Stimulated activated naive B cell treated with anti-CD40 and anti-IgM and Interleukin-4, amounts not matched to agents 10 μg/mL and 1 μg/mL and 100 μg/mL, for 72 hours (primary cell): ENCODE measurements around the gene MAGEF1.

Source experiments
- ATAC-seq, 2 donors: fragments of 150-1000 bp; cut with Tn5 transposase; replicated peaks; 2 replicates each; pipeline ENCODE4 v1.10.0; 2021; ENCODE audit warnings: moderate library complexity in 1 of 2
- DNase-seq: peaks from one replicate; pipeline ENCODE4 v3.0.0; 2021
- H3K27ac Mint-ChIP-seq: one replicate; pipeline ENCODE4 v1.8.0; 2022; ENCODE audit warnings: mild to moderate bottlenecking, mixed read lengths
- H3K27me3 Mint-ChIP-seq, 2 donors: one replicate each; pipeline ENCODE4 v1.8.0; 2022; ENCODE audit warnings: mixed read lengths in 2 of 2
- H3K36me3 Mint-ChIP-seq, 2 donors: one replicate each; pipeline ENCODE4 v1.8.0; 2022; ENCODE audit warnings: mixed read lengths in 2 of 2, mild to moderate bottlenecking in 1 of 2
- H3K4me1 Mint-ChIP-seq, 2 donors: one replicate each; pipeline ENCODE4 v1.8.0; 2022; ENCODE audit warnings: mixed read lengths in 2 of 2, mild to moderate bottlenecking in 1 of 2
- H3K4me3 Mint-ChIP-seq, 2 donors: one replicate each; pipeline ENCODE4 v1.8.0; 2022; ENCODE audit warnings: mild to moderate bottlenecking in 2 of 2, mixed read lengths in 2 of 2, moderate library complexity in 1 of 2
- H3K9me3 Mint-ChIP-seq, 2 donors: one replicate each; pipeline ENCODE4 v1.8.0; 2022; ENCODE audit warnings: mixed read lengths in 2 of 2, mild to moderate bottlenecking in 1 of 2

MAGEF1 gene

DNA sequence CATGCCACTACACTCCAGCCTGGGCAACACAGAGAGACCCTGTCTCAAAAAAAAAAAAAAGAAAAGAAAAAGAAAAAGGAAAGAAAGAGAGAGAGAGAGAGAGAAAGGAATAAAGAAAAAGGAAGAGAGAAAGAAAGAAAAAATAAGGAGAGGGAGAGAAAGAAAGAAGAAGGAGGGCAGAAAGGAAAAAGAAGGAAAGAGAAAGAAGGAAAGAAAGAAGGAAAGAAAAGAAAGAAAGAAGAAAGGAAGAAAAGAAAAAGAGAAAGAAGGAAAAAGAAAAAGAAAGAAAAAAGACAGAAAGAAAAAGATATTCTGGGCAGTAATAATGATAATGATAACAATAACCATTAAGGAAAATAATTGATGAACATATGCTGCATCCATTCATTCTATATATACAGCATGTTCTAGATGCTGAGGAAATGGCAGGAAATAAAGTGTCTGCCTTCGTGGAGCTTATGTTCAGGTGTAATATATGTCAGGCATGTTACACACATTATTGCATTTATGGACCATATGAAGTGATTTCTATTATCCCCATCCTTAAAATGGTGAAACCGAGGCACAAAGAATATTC is 37.4 kb upstream of the MAGEF1 start:
- H3K4me1 Mint-ChIP-seq, result peaks cover 11 to 14% of the 10 kb centered on the region in 2 donors
- no peak for DNase-seq
- no peak overlapping the region for H3K4me3 Mint-ChIP-seq
- no peaks in the 10 kb centered on the region for H3K9me3 Mint-ChIP-seq
- H3K36me3 Mint-ChIP-seq, result no peaks in the 10 kb centered on the region
- ATAC-seq, result no peak
- H3K27me3 Mint-ChIP-seq, result peaks cover 20 to 24% of the 10 kb centered on the region in 2 donors
- H3K27ac Mint-ChIP-seq, result no peak overlapping the region

DNA sequence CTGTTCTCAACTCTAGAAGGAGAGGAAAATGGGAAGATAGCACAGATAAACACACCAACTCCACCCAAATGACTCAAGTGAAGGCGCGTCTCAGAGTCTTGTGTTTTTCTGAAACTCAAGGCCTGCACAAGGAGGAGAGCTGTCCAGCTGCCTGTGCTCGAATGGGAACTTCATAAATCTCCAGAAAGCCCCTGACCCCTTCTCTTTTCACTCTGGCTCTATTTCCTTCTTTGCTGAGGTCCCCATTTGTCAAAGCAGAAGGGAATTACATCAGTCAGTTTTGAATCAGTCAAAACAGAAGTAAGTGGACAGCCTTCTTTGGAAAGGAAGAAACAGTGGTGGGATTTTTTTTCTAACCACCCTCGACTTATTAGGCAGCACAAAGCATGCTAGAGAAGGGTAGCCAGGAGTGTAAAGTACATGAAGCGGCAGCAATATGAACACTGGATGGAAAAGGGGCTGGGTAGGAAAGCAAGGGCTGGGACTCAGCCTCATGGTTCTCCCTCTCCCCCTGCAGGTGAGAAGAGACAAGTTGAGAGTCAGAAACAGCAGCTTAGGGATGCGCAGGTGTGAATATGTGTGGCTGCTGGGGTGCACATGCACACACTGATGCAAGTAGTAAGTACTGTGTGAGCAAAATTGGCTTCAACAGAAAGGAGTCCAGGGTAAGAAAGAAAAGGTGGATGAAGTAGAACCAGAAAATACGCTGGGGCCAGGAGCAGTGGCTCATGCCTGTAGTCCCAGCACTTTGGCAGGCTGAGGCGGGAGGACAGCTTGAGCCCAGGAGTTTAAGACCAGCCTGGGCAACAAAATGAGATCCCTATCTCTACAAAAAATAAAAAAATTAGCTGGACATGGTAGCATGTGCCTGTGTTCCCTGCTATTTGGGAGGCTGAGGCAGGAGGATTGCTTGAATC is 36.6 kb upstream of the MAGEF1 start:
- ATAC-seq (peak; percentile 87 to 91), DNase-seq (peak; percentile 44)
- peaks cover 11 to 14% of the 10 kb centered on the region in 2 donors for H3K4me1 Mint-ChIP-seq
- peak overlapping the region; percentile 40 to 46 for H3K4me3 Mint-ChIP-seq
- H3K9me3 Mint-ChIP-seq, result no peaks in the 10 kb centered on the region
- H3K36me3 Mint-ChIP-seq, result no peaks in the 10 kb centered on the region
- H3K27ac Mint-ChIP-seq, result peak overlapping the region; percentile 68
- peaks cover 20 to 24% of the 10 kb centered on the region in 2 donors for H3K27me3 Mint-ChIP-seq

DNA sequence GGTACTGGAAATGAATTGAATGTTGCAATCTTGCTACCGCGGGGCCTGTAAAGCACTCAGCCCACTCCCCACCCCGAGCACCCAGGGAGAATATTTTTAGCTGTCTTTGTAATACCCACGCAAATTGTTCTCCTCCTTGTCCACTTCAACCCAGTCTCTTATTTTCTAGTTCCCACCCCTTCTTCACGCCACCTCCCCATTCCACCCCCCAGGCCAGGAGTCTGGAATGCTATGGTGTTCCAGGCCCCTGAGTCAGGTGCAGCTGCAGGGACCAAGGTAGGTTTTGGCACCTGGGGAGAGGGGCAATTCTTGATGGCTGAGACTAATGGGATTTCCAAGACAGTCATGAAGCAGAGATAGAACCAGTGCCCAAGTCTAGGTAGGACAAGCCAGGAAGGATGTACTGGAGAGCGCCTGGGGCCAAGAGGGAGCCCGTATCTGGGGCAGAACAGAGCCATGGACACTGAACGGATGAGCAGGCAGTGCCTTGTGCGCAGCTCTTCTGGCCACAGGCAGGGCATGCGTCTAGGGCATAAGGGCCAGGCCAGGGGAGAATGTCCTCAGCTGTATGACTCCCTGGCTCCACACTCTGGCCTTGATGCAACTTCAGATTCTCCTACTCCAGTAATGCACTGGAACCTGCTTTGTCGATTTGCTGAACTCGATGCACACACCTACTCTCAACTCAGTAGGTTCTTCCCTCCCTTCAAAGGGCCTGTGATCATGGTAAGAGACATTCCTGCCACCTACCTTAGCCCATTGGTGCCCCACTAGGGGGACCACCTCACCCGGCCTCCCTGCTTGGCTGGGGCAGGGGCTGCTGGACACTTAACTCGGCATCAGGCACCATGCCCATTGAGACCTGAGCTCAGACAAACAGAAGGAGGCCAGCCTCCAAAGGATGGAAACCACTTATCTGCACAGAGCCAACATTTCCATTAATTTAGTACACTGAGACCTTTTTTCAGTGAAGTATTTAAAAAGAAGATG is 34.6 kb upstream of the MAGEF1 start:
- ATAC-seq (no peak), DNase-seq (no peak)
- no peak overlapping the region for H3K4me3 Mint-ChIP-seq
- H3K27ac Mint-ChIP-seq, result no peak overlapping the region
- peaks cover 15 to 24% of the 10 kb centered on the region in 2 donors for H3K27me3 Mint-ChIP-seq
- peaks cover 14 to 19% of the 10 kb centered on the region in 2 donors for H3K4me1 Mint-ChIP-seq
- H3K36me3 Mint-ChIP-seq, result no peaks in the 10 kb centered on the region
- no peaks in the 10 kb centered on the region for H3K9me3 Mint-ChIP-seq

DNA sequence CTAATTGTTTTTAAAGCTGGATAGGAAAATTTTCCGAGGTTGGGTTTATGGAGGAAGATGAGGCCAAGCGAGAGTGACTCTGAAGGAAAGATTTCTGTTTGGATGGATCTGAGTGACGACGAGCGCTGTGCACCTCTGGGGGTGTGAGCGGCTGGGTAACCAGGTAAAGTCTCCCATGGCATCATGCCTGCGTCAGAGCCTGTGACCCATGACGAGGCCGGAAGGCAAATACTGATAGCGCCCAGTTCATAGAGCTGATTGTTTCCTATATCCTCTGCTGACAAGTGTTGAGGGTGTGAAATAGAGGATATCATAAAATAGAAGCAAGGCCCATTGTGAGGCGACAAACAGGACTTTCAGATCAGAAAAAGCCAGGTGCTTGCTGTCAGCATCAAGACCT is 33.7 kb upstream of the MAGEF1 start:
- Mint-ChIP-seq H3K27me3 (peaks cover 15 to 23% of the 10 kb centered on the region in 2 donors), H3K4me1 (peaks cover 14 to 25% of the 10 kb centered on the region in 2 donors), H3K27ac (no peak overlapping the region), H3K4me3 (no peak overlapping the region), H3K36me3 (no peaks in the 10 kb centered on the region), H3K9me3 (no peaks in the 10 kb centered on the region)
- no peak for ATAC-seq
- DNase-seq, result no peak

DNA sequence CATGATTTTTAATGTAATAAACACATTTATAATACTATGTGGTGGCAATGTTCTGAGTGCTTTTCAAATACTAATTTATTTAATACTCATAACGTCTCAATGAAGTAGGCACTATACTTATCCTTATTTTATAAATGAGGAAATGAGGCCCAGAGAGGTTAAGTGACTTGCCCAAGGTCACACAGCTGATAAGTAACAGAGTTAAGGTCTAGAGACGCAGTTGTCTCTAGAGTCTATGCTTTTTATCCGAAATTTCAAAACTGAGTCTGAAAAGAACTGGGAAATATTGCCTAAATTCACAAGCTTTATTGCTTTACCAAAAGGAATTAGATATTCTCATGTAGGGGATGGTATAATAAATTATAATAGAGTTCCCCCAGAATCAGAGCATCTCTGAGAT is 31.4 kb upstream of the MAGEF1 start:
- peaks cover 5 to 14% of the 10 kb centered on the region in 2 donors for H3K27me3 Mint-ChIP-seq
- no peak overlapping the region for H3K27ac Mint-ChIP-seq
- no peaks in the 10 kb centered on the region for H3K36me3 Mint-ChIP-seq
- H3K4me3 Mint-ChIP-seq, result no peak overlapping the region
- peaks cover 7 to 14% of the 10 kb centered on the region in 2 donors for H3K4me1 Mint-ChIP-seq
- ATAC-seq (no peak), DNase-seq (no peak)
- H3K9me3 Mint-ChIP-seq, result no peaks in the 10 kb centered on the region

DNA sequence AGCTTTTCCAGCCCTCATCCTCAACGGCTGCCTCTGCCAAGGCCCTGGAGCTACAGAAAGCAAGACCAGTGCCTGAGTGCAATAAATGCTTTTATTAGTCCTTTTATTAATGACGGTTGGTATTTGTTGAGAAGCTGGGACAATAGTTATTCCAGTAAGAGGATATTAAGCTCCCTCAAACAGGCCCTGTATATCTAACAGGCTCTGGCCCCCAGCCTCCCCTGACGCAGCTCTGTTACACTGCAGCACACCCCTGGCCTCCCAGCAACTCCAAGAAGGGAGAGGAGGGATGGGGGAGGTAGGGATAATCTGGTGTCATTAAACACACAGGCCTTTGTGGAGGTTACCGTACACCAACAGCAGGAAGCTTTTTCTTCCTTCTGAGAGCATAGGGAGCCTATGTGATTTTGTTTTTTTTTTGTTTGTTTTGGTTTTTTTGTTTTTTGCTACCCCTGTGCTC is 30.8 kb upstream of the MAGEF1 start:
- H3K36me3 Mint-ChIP-seq, result no peaks in the 10 kb centered on the region
- no peak overlapping the region for H3K27ac Mint-ChIP-seq
- H3K4me3 Mint-ChIP-seq, result no peak overlapping the region
- ATAC-seq, result no peak
- peaks cover 5 to 16% of the 10 kb centered on the region in 2 donors for H3K27me3 Mint-ChIP-seq
- DNase-seq, result no peak
- H3K4me1 Mint-ChIP-seq, result peaks cover 4 to 10% of the 10 kb centered on the region in 2 donors
- no peaks in the 10 kb centered on the region for H3K9me3 Mint-ChIP-seq

DNA sequence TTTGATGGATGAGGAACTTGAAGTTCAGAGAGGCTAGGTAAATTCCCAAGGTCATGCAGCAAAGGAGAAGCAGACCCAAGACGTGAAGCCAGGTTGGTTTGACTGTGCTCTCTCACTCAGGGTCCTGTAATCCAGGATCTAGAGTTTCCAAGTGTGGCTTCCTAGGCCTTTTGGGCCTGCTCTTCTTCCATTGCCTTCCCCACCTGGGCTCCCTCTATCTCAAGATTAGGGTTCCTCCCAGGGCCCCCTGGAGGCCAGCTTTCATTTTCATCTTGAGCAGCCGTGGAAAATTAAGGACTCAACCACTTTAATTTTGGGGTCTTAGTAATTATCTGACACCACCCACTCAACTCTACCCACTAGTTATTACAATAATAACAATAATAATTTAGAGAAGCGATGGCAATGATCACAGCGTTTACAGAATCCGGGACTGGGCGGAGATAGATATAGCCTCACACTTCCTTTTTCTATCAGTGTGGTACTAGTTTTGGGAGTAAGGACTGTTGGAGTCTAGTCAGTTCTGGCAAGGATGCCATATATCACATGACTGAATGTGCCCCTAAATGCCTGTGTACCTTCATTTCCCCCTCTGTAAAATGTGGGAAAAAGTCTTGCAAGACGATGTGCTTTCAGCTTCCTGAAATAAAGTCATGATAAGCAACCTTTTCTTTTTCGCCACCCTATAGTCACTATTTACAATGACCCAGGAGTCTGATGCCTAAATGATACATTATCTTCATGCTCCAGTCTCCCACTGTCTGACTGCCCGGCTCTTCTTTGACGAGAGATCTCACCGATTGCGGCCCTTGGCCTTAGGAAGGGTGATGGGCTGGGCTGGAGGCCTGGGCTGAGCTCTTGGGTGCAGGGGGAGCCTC is 30.2 kb upstream of the MAGEF1 start:
- Mint-ChIP-seq H3K36me3 (no peaks in the 10 kb centered on the region), H3K27ac (no peak overlapping the region), H3K4me1 (peaks cover 4 to 10% of the 10 kb centered on the region in 2 donors), H3K27me3 (peaks cover 5 to 19% of the 10 kb centered on the region in 2 donors), H3K4me3 (no peak overlapping the region), H3K9me3 (no peaks in the 10 kb centered on the region)
- no peak for ATAC-seq
- DNase-seq, result no peak

DNA sequence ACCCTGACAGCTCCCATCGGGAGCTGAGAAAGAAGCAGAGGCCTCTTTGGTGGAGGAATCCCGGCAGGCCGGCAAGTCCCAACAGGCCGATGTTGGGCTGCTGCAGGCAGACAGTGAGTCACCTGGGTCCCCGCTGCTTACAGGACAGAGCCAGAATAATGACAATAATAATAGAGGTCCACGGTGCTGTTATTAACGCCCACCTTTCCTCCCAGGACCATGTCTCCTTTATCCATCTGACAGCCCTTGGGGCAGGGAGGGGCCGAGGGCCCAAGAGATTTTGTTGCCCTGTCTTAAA is 29.3 kb upstream of the MAGEF1 start:
- H3K27ac Mint-ChIP-seq, result no peak overlapping the region
- no peak overlapping the region for H3K4me3 Mint-ChIP-seq
- no peaks in the 10 kb centered on the region for H3K9me3 Mint-ChIP-seq
- H3K4me1 Mint-ChIP-seq, result peaks cover 4 to 10% of the 10 kb centered on the region in 2 donors
- H3K27me3 Mint-ChIP-seq, result peaks cover 5 to 18% of the 10 kb centered on the region in 2 donors
- ATAC-seq (no peak), DNase-seq (no peak)
- H3K36me3 Mint-ChIP-seq, result no peaks in the 10 kb centered on the region

DNA sequence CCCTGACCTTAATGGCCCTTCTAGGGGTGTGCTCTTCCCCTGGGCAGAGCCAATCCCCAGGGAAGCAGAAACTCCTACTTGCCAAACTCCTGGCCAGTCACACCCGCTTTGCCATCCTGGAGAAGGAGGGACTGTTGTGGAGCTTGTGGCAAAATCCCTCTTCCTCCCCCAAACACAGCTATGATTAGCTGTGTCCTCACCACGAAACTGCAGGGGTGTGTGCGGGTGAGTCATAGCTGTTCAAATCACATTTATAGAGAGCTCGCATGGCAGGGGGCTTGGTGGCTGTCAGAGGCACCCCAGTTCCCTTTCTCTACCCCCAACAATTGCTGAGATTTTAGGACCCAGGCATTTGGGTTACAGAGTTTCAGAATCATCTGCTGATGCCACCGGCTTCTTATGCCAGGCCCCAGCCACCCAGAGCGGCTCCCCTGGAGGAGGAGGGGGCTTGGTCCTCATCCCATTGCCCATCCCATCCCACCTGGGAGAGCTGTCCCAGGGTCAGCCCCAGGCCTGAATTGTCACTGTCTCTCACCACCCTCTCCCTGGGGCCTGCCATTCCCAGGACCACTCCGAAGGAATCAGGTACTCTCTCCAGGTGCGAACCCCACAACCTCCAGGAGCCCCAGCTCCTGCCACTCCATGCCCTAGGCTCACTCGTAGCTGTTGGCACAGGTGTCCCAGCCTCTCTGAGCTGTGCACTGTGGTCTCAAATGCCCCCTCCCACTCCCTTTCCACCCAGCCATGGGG is 28.8 kb upstream of the MAGEF1 start:
- Mint-ChIP-seq H3K27me3 (peaks cover 5 to 17% of the 10 kb centered on the region in 2 donors), H3K27ac (no peak overlapping the region), H3K4me3 (no peak overlapping the region), H3K36me3 (no peaks in the 10 kb centered on the region), H3K9me3 (no peaks in the 10 kb centered on the region), H3K4me1 (peaks cover 4 to 10% of the 10 kb centered on the region in 2 donors)
- ATAC-seq, result peak; percentile 72 to 85
- DNase-seq, result no peak

DNA sequence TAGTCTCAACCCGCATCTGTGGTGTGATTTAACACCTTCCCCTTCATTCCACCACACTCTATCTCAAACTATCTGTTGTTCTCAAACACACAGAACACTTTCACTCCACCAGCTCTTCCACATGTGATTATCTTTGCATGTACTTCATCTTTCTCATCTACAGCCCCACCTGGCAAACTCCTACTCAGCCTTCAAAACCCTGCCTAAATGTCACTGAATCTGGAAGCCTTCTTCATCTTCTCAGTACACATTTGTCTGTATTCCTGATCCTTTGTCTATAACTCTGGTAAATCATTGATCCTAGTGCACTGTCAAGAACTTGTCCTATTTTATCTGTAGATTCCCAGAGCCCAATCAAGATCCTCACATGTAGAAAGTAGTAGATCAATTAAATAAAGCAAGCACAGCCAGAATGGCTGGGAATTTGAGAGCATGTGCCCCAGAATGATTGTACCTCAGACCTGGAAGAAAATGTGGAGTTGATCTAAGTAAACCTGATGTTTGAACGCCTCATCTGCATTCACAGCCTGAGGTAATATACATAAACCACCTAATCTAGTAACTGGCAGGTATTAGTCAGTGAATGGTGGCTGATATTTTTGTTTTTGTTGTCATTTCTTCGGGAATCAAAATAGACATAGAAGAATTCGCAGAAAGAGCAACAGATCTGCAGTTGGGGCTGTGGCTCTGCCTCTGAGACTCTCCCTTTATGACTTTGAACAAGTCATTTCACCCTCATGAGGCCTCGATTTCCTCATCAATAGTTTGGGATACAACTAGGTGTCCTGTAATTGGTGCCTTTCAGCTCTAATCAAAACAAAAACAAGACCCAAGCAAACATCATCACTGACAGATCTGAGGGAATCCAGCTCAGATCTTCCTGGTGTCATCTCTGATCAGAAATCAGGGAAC is 28.0 kb upstream of the MAGEF1 start:
- ATAC-seq (peak; percentile 7 to 21), DNase-seq (no peak)
- Mint-ChIP-seq H3K9me3 (no peaks in the 10 kb centered on the region), H3K27ac (no peak overlapping the region), H3K4me1 (peaks cover 4 to 10% of the 10 kb centered on the region in 2 donors), H3K36me3 (no peaks in the 10 kb centered on the region), H3K4me3 (no peak overlapping the region), H3K27me3 (peaks cover 12 to 24% of the 10 kb centered on the region in 2 donors)

DNA sequence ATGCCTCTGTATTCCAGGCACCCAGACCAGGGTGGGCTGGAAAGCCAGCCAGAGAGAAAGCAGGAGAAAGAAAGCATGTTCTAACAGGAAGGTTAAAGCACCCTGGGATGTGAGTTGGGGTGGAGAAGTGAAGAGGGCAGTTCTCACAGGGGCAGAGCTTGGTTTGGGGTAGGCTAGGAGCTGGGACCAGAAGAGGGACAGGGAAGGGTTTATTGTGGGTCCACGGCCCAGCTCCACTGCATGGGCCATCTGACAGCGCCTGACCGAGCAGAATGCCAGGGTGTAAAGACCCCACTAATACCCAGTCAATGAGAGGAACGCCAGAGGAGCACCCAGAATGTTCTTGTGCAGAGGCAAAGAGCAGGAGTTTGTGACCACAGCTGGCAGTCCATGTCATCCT is 27.1 kb upstream of the MAGEF1 start:
- peaks cover 4 to 10% of the 10 kb centered on the region in 2 donors for H3K4me1 Mint-ChIP-seq
- peaks cover 12 to 27% of the 10 kb centered on the region in 2 donors for H3K27me3 Mint-ChIP-seq
- no peak for DNase-seq
- H3K36me3 Mint-ChIP-seq, result no peaks in the 10 kb centered on the region
- H3K9me3 Mint-ChIP-seq, result no peaks in the 10 kb centered on the region
- no peak overlapping the region for H3K4me3 Mint-ChIP-seq
- H3K27ac Mint-ChIP-seq, result peak overlapping the region; percentile 37
- ATAC-seq, result no peak

DNA sequence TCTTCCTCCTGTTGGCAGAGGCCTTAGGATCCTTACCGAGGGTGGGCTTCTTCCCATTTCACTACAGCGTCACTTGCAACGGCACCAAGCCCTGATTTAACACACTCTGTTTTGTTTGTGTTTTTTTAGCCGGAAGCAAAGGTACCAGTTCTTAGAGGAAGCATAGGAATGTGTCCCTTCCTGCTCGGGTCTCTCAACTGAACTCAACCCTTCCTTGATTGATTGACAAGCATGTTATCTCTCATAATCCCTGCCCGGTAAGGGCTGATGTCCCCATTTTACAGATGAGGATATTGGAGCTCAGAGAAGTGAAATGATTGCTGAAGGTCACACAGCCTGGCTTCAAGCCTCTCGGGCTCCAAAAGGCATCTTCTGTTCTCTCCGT is 26.6 kb upstream of the MAGEF1 start:
- ATAC-seq, result no peak
- DNase-seq, result no peak
- peaks cover 4 to 10% of the 10 kb centered on the region in 2 donors for H3K4me1 Mint-ChIP-seq
- H3K9me3 Mint-ChIP-seq, result no peaks in the 10 kb centered on the region
- H3K27ac Mint-ChIP-seq, result no peak overlapping the region
- H3K4me3 Mint-ChIP-seq, result no peak overlapping the region
- peaks cover 12 to 32% of the 10 kb centered on the region in 2 donors for H3K27me3 Mint-ChIP-seq
- no peaks in the 10 kb centered on the region for H3K36me3 Mint-ChIP-seq
